ENCODE data around the gene CTIF. TPM values are rescaled to one million over a fixed set of nuclear protein-coding genes. Genes with fewer than 3 reads are reported as not detected.

The CTIF gene
- total and polyA plus RNA-seq, 2 experiments from 2014 or later, result 22.1 to 27.9 TPM

DNA sequence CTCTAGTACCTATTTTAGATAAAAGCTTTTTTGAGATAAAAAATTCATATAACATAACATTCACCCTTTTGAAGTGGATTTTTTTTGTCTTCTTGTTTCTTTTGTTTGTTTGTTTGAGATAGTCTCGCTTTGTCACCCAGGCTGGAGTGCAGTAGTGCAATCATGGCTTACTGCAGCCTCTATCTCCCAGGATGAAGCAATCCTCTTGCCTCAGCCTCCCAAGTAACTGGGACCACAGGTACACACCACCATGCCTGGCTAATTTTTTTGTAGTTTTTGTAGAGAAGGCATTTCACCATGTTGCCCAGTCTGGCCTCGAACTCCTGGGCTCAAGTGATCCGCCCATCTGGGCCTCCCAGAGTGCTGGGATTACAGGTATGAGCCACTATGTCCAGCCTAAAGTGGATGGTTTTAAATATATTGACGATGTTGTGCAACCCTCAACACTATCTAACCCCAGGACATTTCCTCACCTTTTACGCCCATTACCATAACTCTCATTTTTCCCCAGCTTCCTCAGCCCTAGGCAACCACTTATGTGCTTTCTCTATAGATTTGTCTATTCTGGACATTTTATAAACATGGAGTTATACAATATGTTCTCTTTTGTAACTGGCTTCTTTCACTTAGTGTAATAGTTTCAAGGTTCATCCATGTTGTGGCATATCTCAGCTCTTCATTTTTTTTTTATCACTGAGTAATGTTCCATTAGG is 38.8 kb downstream of the CTIF start:
- H3K79me2 ChIP-seq, result peaks cover 78% of the 10 kb centered on the region
- 94% methylated on average over 5 of the region's 5 CpGs for WGBS (ENCODE audit: low lambda C conversion rate, missing lambda C conversion rate)
- H4K20me1 ChIP-seq (ENCODE audit: insufficient read depth, poor library complexity, severe bottlenecking), result peaks cover 23% of the 10 kb centered on the region

DNA sequence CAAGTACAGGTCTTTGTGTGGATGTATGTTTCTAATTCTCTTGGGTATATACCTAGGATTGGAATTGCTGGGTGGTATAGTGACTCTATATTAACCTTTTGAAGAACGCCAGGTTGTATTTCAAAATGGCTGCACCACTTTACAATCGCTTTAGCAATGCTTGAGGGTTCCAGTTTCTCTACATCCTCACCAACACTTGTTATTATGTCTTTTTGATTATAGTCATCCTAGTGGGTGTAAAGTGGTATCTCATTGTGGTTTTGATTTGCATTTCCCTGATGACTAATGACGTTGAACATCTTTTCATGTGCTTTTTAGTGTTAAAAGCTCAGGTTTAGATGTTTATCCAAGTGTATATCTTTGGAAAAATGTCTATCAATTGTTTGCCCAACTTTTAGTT is 39.5 kb downstream of the CTIF start:
- no peaks in the 10 kb centered on the region for H3K9me3 ChIP-seq (ENCODE audit: low read depth)
- TF ChIP-seq, protein P1, sequence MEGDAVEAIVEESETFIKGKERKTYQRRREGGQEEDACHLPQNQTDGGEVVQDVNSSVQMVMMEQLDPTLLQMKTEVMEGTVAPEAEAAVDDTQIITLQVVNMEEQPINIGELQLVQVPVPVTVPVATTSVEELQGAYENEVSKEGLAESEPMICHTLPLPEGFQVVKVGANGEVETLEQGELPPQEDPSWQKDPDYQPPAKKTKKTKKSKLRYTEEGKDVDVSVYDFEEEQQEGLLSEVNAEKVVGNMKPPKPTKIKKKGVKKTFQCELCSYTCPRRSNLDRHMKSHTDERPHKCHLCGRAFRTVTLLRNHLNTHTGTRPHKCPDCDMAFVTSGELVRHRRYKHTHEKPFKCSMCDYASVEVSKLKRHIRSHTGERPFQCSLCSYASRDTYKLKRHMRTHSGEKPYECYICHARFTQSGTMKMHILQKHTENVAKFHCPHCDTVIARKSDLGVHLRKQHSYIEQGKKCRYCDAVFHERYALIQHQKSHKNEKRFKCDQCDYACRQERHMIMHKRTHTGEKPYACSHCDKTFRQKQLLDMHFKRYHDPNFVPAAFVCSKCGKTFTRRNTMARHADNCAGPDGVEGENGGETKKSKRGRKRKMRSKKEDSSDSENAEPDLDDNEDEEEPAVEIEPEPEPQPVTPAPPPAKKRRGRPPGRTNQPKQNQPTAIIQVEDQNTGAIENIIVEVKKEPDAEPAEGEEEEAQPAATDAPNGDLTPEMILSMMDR (IDR thresholded peaks at IDR 0.05; ENCODE audit: poor library complexity), result no peak
- TF ChIP-seq EZH2phosphoT487 (IDR thresholded peaks at IDR 0.05; ENCODE audit: low read depth, severe bottlenecking, unreplicated experiment) (no peak), EZH2 (IDR thresholded peaks at IDR 0.05; ENCODE audit: borderline replicate concordance) (no peak)
- WGBS (ENCODE audit: low lambda C conversion rate, missing lambda C conversion rate), result 92% methylated on average over 3 of the region's 3 CpGs
- no peaks in the 10 kb centered on the region for H3K9me2 ChIP-seq (replicated peaks; ENCODE audit: insufficient read depth)
- H2AFZ ChIP-seq, result no peak overlapping the region
- no peaks in the 10 kb centered on the region for H3K36me3 ChIP-seq (replicated peaks; ENCODE audit: insufficient read depth, low read depth)
- H4K20me1 ChIP-seq (ENCODE audit: insufficient read depth, poor library complexity, severe bottlenecking), result peaks cover 23% of the 10 kb centered on the region
- no peaks in the 10 kb centered on the region for H3K27me3 ChIP-seq
- H3K79me2 ChIP-seq, result peaks cover 83% of the 10 kb centered on the region
- no peak overlapping the region for H3K27ac ChIP-seq
- peaks cover 13% of the 10 kb centered on the region for H3K4me1 ChIP-seq (ENCODE audit: insufficient read depth)
- no peak overlapping the region for H3K4me2 ChIP-seq
- no peak for DNase-seq (ENCODE audit: low spot score)
- no peak overlapping the region for H3K4me3 ChIP-seq

More for the DNA sequence above, 38.8 kb downstream of the CTIF start:
- DNase-seq (ENCODE audit: low spot score), result no peak
- Histone ChIP-seq H3K27ac (no peak overlapping the region), H3K9me2 (replicated peaks; ENCODE audit: insufficient read depth) (no peaks in the 10 kb centered on the region), H3K27me3 (no peaks in the 10 kb centered on the region), H3K9me3 (ENCODE audit: low read depth) (no peaks in the 10 kb centered on the region), H3K36me3 (replicated peaks; ENCODE audit: insufficient read depth, low read depth) (no peaks in the 10 kb centered on the region), H3K4me1 (ENCODE audit: insufficient read depth) (peaks cover 13% of the 10 kb centered on the region), H3K4me3 (no peak overlapping the region), H2AFZ (no peak overlapping the region), H3K4me2 (no peak overlapping the region)
- TF ChIP-seq EZH2 (IDR thresholded peaks at IDR 0.05; ENCODE audit: borderline replicate concordance) (no peak), EZH2phosphoT487 (IDR thresholded peaks at IDR 0.05; ENCODE audit: low read depth, severe bottlenecking, unreplicated experiment) (no peak)

DNA sequence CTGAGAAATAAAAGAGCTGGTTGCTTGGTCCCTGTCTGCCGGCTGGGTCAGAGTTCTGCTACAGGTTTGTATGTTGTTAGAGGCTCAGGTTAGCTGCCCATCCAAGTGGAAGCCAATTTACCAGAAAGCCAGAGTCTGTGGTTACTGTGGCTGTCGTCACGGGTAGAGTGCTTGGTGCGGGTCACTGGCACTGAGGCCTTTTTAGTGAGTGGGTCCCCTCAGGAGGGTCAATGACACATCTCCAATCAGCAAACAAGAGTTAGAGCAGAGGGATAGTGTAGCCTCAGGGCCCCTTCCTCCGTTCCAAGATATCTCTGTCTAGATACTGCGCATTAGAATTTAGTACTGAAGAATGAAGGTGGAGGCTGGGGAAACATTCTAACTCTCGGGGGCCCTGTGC is 41.2 kb downstream of the CTIF start:
- Histone ChIP-seq H3K36me3 (replicated peaks; ENCODE audit: insufficient read depth, low read depth) (no peaks in the 10 kb centered on the region), H3K4me2 (no peak overlapping the region), H3K9me3 (ENCODE audit: low read depth) (no peaks in the 10 kb centered on the region), H3K27me3 (no peaks in the 10 kb centered on the region), H3K4me1 (ENCODE audit: insufficient read depth) (peaks cover 13% of the 10 kb centered on the region), H4K20me1 (ENCODE audit: insufficient read depth, poor library complexity, severe bottlenecking) (peaks cover 13% of the 10 kb centered on the region), H2AFZ (no peak overlapping the region), H3K4me3 (no peak overlapping the region), H3K27ac (no peak overlapping the region), H3K9me2 (replicated peaks; ENCODE audit: insufficient read depth) (no peaks in the 10 kb centered on the region), H3K79me2 (peaks cover 86% of the 10 kb centered on the region)
- DNase-seq (ENCODE audit: low spot score), result no peak
- TF ChIP-seq EZH2phosphoT487 (IDR thresholded peaks at IDR 0.05; ENCODE audit: low read depth, severe bottlenecking, unreplicated experiment), result no peak
- 93% methylated on average over 7 of the region's 7 CpGs for WGBS (ENCODE audit: low lambda C conversion rate, missing lambda C conversion rate)

DNA sequence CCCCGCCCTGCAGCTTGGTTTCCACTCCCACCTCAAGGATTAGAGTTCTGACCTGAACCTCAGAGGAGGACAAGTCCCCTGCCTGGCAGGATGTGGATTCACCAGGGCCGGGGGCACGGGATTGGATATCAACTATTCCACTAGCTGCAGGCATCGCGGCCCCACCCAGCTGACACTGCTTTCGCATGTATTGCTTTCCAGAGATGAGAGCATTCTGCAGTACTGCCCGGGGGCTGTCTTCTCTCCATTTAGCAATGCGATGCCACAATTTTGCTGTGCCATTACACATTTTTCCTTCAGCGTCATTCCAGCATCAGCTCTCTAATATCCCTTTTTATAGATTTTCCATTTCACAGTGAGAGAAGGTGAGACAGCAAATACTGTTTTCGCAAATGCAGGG is 42.0 kb downstream of the CTIF start:
- H3K9me2 ChIP-seq (replicated peaks; ENCODE audit: insufficient read depth), result no peaks in the 10 kb centered on the region
- no peaks in the 10 kb centered on the region for H3K27me3 ChIP-seq
- H3K4me1 ChIP-seq (ENCODE audit: insufficient read depth), result peaks cover 10% of the 10 kb centered on the region
- peak; percentile 31 for DNase-seq (ENCODE audit: low spot score)
- H3K36me3 ChIP-seq (replicated peaks; ENCODE audit: insufficient read depth, low read depth), result no peaks in the 10 kb centered on the region
- H3K27ac ChIP-seq, result peak overlapping the region; percentile 21
- H2AFZ ChIP-seq, result no peak overlapping the region
- no peak overlapping the region for H3K4me3 ChIP-seq
- peaks cover 91% of the 10 kb centered on the region for H3K79me2 ChIP-seq
- H3K9me3 ChIP-seq (ENCODE audit: low read depth), result no peaks in the 10 kb centered on the region
- TF ChIP-seq, protein P1 (IDR thresholded peaks at IDR 0.05; ENCODE audit: poor library complexity), result no peak
- TF ChIP-seq EZH2 (IDR thresholded peaks at IDR 0.05; ENCODE audit: borderline replicate concordance) (no peak), EZH2phosphoT487 (IDR thresholded peaks at IDR 0.05; ENCODE audit: low read depth, severe bottlenecking, unreplicated experiment) (no peak)
- WGBS (ENCODE audit: low lambda C conversion rate, missing lambda C conversion rate), result 76% methylated on average over 10 of the region's 10 CpGs
- no peak overlapping the region for H3K4me2 ChIP-seq
- peaks cover 16% of the 10 kb centered on the region for H4K20me1 ChIP-seq (ENCODE audit: insufficient read depth, poor library complexity, severe bottlenecking)

All from hepatocyte (in vitro differentiated cells).